Globus pallidus (tissue), 1 donor: ENCODE results near the gene DZIP1L.
"Not testable (repeated sequence)": the region's sequence is repeated elsewhere in the genome, so short reads cannot be mapped to it uniquely, and the experiment has no call there.

Source experiments
- DNase-seq: peaks from one replicate; pipeline ENCODE4 v3.0.0-alpha.2; 2015; ENCODE audit warnings: low spot score

The DZIP1L gene

DNA sequence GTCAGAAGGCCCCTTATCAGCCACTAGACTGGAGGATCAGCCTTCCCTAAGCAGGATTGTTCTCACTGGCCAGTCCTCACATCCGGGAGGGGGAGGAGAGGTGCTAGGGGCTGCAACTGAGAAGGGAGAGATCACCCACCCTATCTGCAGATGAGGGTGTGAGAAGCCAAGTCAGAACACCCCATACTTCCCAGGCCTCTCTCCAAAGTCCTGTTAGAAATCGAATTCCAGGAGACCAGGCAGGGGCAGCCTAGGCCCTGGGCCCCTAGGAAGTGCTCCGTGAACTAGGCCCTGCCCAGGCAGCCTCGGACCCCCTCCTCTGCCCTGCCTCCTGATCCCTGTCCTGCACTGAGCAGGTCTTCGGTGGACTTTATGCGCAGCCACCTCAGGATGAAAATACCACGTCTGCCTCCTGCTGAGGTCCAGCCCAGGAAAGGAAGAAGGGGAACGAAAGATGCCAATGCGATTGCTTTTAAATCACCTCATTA is 933 bp downstream of the DZIP1L start:
- DNase-seq: no peak

DNA sequence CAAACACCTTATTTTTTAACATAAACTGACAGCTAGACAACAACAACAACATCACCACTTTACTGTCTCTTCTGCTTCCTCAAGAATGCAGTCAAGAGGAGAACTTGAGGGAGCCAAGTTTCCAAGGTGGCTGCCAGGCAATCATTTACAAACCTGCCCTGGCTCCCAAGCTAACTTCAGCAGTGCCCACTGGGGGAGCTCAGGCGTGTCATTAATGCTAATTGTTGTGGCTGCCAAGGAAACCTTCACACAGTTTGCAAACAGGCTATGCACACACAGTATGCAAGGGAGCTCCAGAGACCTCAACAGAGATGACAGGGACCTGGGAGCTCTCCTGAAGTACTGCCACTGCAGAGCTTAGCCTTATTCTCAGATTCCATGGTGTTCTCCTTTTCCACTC is 2.1 kb downstream of the DZIP1L start:
- no peak for DNase-seq

DNA sequence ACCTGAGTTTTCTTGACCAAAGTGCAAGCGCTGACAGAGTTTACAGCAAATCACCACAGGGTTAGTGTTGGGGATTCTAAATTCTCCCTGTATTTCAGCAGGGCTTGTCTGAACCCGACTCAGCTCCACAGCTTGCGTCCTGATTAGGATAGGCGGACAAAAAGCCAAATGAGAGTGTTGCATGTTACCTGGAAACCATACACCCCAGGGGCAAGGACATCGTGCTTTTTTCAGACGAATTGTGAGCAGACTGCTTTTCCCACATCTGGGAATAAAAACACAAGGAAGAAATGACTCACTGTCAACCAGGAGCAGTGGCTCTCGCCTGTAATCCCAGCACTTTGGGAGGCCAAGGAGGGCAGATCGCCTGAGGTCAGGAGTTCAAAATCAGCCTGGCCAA is 3.0 kb downstream of the DZIP1L start:
- no peak for DNase-seq

DNA sequence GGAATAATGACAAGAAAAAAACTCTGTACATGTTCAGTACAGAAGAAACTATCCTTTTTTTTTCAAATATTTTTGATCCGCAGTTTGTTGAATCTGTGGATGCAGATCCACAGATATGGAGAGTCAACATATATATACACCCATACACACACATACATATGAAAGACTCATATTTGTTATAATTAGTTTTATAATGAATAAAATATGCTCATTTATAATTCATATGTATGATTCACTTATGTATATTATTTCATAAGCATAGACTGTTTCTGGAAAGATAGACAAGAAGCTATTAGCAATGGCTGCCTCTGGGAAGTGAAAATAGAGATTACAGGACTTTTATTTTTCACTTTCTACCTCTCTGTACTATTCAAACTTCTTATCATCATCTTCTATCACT is 9.8 kb downstream of the DZIP1L start:
- no peak for DNase-seq

DNA sequence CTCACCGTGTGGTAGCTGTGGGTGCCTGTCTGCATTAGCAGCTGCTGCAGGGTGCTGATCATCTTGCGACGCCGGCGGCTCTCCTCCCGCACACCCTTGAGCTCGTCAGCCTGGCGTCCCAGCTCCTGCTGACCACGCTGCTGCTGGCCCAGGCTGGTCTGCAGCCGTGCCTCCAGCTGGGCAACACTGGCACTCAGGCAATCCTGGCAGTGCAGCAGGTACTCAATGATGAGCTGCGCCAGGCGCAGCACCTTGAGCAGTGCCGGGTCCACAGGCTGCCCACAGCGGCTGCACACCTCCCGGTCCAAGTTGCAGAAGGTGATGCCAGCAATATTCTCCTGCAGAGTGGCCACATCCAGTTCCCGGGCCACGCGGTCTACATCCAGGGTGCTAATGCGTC is 11.9 kb downstream of the DZIP1L start:
- no peak for DNase-seq

DNA sequence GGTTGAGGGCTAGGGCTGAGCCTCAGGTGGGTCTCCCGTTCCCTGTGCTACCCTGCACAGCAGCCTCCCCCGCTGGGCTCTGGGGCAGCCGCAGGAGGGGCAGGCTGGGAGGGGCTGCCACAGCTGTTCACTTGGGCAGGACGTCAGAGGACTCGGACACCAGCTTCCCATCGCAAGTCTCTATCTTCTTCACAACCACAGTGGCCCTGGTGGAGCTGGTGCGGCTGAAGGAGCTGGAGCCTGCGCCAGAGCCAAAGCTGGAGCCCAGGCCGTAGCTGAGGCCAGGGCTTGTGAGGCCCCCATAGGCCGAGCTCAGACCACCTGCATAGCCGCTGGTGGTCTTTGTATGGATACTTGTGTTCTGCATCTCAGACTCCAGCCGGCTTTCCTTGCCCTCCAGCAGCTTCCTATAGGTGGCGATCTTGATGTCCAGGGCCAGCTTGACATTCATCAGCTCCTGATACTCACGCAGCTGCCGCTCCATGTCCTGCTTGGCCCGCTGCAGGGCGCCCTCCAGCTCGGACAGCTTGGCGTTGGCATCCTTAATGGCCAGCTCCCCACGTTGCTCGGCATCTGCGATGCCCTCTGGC is 14.0 kb downstream of the DZIP1L start:
- not testable (repeated sequence) for DNase-seq

DNA sequence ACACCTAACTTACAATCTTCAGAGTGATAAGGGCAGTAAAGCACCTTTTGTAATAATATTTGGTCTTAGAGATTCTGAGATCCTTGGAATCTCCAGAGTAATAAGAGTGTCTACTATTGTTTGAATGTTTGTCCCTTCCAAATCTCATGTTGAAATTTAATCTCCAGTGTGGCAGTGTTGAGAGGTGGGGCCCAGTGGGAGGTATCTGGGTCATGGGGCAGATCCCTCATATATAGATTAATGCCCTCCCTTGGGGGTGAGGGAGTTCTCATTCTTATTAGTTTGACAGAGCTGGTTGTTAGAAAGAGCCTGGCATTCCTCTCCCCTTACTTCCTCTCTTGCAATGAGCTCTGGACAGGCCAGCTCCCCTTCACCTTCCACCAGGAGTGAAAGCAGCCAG is 16.0 kb downstream of the DZIP1L start:
- no peak for DNase-seq

DNA sequence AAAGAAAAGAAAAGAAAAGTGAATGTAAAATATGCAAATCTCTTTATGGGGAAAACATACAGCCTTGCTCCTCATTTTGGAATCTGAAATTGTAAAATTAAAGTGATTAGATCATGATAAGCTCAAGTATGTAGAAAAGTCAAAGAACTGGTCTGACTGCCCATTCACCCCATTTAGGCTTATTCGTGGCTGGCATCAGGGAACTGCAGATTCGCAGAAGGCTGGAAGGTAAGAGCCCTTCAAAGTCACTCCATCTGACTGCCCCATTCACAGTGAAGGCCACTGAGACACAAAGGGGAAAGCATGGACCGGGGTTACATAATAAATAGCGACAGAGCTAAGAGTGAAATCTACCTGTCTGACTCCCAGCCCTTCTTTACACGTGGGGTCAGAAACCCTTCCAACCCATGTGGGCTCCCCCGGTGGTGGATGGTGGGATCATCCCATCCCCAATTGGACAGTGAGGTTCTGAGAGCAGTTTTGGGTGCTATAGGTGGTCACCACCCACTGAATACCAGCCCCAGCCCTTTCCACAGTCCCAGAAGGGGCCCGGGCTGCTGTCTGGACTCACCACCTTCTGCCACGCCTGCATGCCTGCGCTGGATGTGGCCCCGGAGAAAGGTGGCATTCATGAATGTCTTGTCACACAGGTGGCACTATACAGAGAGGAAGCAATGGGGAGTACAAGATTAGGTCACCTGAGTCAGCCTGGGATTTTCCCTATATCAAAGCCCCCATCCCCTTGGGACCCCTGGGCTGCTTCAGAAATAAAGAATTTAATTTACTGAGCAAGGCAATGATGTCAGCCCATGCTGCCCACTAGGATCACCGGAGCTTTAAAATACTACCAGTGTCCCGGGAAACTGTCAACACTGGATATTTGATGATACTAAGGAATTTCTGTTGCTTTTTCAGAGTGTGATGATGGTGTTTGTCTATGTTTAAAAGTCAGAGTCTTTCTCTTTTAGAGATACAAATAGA is 17.9 kb downstream of the DZIP1L start:
- DNase-seq: no peak

DNA sequence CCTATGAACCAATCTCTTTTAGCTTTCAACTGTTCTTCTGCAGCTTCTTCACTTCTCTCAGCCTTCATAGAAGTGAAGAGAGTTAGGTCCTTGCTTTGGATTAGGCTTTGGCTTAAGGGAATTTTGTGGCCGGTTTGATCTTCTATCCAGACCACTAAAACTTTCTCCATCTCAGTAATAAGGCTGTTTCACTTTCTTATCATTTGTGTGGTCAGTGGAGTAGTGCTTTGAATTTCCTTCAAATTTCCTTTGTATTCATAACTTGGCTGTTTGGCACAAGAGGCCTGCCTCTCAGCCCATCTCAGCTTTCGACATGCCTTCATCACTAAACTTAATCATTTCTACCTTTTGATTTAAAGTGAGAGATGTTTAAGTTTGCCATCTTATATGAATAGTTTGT is 21.7 kb downstream of the DZIP1L start:
- no peak for DNase-seq

DNA sequence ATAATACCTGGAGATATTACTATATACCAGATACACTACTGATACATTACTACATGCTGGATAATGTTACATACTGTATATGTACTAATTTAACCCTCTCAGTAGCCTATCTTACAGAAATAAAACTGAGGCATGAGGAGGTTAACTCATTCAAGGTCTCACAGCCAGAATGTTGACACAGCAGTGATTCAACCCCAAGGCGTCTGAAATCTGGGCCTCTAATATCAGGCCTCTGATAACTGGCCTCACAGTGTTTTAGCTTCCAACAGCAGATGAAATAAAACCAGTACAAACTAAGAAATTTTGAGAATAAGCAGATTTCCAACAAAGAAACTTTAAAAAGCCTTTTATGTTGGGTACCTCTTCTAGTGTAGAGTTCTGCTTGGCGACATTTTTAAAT is 23.4 kb downstream of the DZIP1L start:
- no peak for DNase-seq

DNA sequence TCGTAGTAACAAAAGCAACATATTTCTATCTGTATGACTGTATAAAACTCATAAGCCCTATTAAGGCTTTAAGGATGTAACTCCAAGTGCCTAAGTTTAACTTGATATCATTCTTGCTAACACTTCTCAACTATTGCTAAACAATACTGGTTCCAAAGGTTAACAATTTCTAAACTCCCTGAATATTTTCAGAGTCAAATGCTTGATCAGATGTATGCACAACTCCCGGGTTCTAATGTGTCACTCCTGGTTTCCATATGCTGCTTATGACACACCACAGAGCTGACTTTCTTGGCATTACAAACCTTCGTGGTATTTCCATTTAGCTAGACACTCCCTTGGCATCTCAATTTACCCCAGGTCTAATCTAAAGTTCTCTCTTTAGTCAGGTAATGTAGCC is 26.3 kb downstream of the DZIP1L start:
- no peak for DNase-seq

DNA sequence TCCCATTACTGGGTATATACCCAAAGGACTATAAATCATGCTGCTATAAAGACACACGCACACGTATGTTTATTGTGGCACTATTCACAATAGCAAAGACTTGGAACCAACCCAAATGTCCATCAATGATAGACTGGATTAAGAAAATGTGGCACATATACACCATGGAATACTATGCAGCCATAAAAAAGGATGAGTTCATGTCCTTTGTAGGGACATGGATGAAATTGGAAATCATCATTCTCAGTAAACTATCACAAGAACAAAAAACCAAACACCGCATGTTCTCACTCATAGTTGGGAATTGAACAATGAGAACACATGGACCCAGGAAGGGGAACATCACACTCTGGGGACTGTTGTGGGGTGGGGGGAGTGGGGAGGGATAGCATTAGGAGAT is 29.7 kb downstream of the DZIP1L start:
- not testable (repeated sequence) for DNase-seq

DNA sequence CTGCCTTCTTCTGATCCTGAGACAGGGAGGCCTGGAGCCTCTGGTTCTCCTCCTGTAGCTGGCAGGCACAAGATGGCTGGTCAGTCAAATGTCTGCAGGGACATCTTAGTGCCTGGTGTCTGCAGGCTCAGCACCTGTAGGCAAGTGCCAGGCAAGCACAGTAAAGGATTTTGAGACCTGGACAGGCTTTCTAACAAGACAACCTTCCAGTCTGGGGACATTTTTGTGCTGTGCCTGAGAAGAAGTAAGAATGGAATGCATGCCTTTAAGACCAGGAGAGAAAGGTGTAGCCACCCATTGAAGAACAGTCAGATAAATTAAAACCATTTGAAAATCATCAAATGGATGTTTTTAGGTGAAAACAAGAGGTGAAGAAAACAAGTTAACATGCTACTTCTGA is 31.2 kb downstream of the DZIP1L start:
- DNase-seq: no peak

DNA sequence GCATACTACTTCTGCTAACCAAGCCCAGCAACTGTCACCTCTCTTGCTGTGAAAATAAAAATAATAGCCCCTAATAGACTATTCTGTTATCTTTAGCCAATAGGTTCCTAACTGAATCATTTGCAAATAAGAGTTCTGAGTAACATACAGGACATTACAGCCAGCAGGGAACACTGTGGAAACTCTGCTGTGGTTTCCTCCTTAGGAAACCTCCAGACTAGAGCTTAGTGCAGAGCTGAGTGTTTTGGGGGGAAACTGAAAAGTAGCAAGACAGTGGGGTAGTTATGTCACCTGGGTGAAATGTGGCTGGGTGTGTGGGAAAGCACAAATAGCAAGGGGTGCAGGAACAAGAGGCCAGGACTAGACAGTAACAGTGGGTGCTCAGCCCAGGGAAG is 32.4 kb downstream of the DZIP1L start:
- no peak for DNase-seq

DNA sequence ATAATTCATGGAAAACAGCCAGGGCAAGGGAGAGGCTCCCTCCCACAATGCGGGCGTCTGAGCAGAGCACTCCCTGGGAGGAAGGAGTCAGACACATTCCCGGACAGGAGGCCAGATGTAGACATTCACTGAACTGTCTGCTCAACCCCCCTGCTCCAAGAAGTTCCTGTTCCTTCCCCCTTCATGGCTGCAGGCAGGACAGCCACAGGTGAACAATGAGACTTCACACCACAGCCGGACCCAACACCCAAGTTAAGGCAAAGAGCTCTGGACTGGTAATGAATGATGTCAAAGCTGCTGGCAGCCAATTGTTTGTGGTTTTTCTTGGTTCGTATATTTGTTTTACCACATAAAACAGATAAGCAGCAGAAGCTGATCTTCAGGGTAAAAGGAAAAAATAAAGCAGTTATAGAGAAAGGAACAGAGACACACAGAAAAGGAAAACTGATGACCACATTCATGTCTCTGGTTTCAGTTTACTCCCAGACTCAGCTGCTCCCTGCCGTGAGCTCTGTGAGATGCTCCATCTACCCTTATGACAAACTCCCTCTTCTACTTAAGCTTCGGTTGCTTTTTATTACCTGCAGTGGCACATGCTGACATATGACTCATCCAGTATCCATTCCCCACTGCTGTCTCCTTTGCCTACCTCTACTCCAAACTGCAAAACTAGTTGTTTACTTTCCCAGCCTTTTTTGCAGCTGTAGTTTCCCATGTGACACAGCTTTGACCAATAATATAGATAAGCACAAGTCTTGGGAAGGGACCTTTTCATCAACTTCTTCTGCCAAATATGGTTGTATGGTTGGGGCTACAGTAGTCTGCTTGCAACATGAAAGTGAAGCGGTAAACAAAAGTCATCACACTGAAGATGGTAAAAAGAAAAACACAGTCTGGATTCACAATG is 33.1 kb downstream of the DZIP1L start:
- DNase-seq: no peak

DNA sequence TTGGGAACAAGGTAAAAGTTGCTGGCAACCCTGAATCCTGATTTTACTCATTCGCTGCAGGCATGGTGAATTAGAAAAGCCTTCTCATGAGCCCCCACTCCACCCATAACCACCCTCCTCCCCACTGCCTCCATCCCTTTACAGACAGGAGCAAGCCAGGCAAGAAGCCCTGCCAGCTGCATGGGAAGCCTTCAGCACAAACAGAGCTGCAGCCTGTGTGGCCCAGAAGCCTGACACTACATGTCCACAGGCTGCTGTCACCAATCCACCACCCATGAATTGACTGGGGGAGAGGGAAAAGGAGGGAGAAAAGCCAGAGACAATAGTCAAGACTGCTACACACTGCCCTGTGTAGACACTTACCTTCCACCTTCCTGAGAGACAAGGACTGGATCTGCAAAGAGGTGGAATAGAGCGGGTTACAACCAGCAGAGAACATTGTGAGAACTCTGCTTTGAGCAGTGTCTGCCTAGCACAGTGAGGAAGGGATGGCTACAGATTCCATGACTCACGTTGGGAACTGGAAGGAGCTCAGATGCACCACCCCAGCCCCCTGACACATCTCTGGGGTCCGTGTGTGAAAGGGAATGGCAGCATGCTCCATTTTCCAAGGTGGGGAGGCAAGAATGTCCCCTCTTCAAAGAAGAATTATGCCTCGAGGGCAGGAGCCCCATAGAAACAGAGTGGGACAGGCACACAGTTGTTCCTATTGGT is 33.9 kb downstream of the DZIP1L start:
- no peak for DNase-seq

DNA sequence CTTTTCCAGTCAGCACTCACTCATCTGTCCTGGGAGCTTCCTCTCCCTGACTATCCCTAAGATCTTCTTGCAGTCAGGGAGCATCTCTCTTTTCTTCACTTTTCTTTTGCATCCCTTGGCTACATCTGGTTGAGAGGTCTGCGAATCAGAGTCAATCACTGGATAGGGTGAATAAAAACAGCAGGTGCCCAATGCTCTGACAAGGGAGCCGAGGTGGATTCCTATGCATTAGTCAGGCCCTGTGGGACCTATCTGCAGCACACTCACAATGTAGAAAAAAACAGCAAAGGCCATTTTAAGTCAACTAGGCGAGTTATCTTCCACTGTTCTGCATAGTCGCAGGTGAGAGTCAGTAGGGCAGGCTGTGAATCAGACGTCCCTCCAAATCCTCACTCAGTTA is 35.5 kb downstream of the DZIP1L start:
- no peak for DNase-seq

DNA sequence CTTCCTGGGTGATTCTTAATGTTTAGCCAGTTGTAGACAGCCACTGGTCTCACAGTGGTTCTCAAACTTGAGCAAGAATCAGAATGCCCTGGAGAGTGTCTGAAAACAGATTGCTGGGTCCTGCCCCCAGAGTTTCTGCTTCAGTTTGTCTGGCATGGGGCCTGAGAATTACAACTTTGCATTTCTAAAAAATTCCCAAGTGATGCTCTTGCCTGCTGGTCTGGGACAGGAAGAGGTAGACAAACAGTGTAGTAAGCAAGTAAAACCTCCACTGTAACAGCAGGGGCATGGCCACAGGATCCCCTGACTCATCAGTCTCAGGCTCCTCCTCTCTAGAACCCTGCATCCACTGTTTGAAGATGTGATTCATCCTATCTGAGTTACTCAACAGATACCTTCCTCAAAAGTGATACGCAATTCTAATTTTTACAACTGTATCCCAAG is 36.5 kb downstream of the DZIP1L start:
- no peak for DNase-seq

DNA sequence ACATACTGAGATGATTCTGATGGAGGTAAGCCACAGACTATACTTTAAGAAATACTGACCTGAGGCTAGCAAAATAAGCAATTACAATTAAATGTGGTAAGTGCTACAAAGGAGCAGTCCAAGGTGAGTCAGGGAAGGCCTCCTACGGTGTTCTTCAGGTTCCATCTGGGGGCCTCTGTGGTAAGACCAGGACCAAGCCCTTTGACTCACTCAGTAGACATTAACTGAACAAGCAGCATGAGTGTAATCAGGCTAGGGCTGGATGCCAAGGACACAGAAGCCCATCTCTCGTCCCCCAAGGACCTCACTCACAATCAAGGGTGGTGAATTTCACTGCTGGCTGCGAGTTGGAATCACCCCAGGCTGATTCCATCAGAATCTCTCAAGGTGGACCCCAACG is 37.3 kb downstream of the DZIP1L start:
- DNase-seq: no peak

DNA sequence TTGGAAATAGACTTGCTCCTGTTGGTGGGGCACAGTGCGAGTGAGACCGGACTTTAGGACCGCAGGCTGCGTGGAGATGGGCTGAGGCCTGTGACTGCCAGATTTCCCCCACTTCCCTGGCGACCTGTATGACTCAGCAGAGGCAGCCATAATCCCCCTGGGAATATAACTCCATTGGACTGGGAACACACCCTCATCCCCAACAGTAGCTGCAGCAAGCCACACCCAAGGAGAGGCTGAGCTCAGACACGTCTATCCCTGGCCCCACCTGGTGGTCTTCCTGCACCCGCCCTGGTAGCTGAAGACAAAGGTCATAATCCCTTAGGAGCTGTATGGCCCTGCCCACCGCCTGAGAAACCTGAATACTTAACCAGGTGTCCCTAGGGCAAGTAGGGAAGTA is 42.6 kb downstream of the DZIP1L start:
- no peak for DNase-seq

DNA sequence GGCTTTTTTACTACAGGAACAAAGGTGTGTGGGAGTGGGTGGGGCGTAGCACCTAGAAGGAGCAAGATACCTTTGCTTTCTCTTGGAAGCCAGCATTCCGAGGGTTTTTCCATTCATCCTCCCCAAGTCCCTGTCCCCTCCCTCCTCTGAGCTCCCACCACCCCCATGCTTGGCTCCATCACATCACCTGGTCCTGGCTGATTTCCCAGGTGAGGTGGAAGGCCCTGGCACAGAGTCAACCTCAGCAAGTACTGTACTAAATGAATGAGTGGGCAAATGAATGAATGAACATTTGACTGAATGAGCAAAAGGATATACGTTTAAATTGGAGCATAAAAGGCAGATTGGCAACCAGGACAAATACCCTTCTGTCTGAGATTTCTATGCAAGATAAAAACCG is 45.4 kb downstream of the DZIP1L start:
- no peak for DNase-seq
